ENCODE data around the gene ATG13. TPM values are rescaled to one million over a fixed set of nuclear protein-coding genes. Genes with fewer than 3 reads are reported as not detected.

The ATG13 gene
- total and polyA plus RNA-seq, 2 of the 4 experiments (the other 2 are of a cell fraction), result 43.0 to 49.7 TPM

GRCh38 chr11:46675288-46675851 is 58.0 kb downstream of the ATG13 start:
- Histone ChIP-seq H4K8ac (ENCODE audit: low read depth in 2 of 2, low read length in 2 of 2) (peak overlapping the region in 1 of 2 experiments; percentile 56; a peak in 2 of 4 replicates), H3K4ac (ENCODE audit: low read depth, low read length) (peak overlapping the region; percentile 82), H2AK5ac (ENCODE audit: low read depth, low read length) (no peak overlapping the region), H3K4me2 (ENCODE audit: low read depth, low read length) (no peak overlapping the region), H4K5ac (ENCODE audit: low read depth, low read length) (peak overlapping the region; percentile 45), H3K56ac (ENCODE audit: extremely low read depth, insufficient read depth, low read length) (no peak overlapping the region), H2BK20ac (ENCODE audit: low read depth, low read length) (no peak overlapping the region; the same call in 1 of the 2 replicates), H3K36me3 (ENCODE audit: control insufficient read depth, insufficient read depth, low read length) (peaks cover 58% of the 10 kb centered on the region), H4K91ac (ENCODE audit: insufficient read depth, low read depth, low read length) (peak overlapping the region; percentile 8; the same call in 1 of the 2 replicates), H3K27me3 (ENCODE audit: control insufficient read depth, insufficient read depth, low read length) (no peaks in the 10 kb centered on the region), H4K20me1 (ENCODE audit: insufficient read depth, low read length) (0 out of 2 replicates have a peak, but pooled peaks cover 3% of the 10 kb centered on the region), H2BK120ac (ENCODE audit: low read depth, low read length) (no peak overlapping the region), H3K14ac (replicated peaks; ENCODE audit: low read depth, low read length) (peak overlapping the region; percentile 52; the same call in 1 of the 2 replicates), H3K4me3 (ENCODE audit: insufficient read depth, low read depth, low read length) (no peak overlapping the region), H2BK15ac (ENCODE audit: low read depth, low read length) (no peak overlapping the region), H2BK5ac (ENCODE audit: low read depth, low read length, poor library complexity, severe bottlenecking) (peak overlapping the region; percentile 40), H3K9ac (ENCODE audit: low read depth, low read length) (no peak overlapping the region), H2AFZ (replicated peaks; ENCODE audit: low read length, poor library complexity) (peak overlapping the region; percentile 3), H3K27ac (ENCODE audit: insufficient read depth, low read length) (peak overlapping the region; percentile 22), H3K23ac (ENCODE audit: low read depth, low read length) (peak overlapping the region; percentile 10; the same call in 1 of the 2 replicates), H3K79me1 (ENCODE audit: low read depth in 1 of 2, low read length in 2 of 2) (peaks cover 0 to 6% of the 10 kb centered on the region in 2 experiments; a peak in 1 of 4 replicates), H3K9me3 (ENCODE audit: control insufficient read depth, insufficient read depth, low read length) (no peaks in the 10 kb centered on the region), H3K4me1 (ENCODE audit: control insufficient read depth, insufficient read depth, low read length) (peaks cover 10% of the 10 kb centered on the region), H2AK9ac (replicated peaks; ENCODE audit: low read depth, low read length, poor library complexity) (peak overlapping the region; percentile 74), H3K18ac (ENCODE audit: low read depth, low read length) (peak overlapping the region; percentile 16), H3K9me1 (ENCODE audit: insufficient read depth, low read length) (peaks cover 8% of the 10 kb centered on the region; the same call in 1 of the 2 replicates)
- in situ Hi-C loops (cut with MboI; ENCODE audit: low sequenced_read_pairs), result no loop called here
- DNase-seq (peak; percentile 72), ATAC-seq (ENCODE audit: low read depth) (peak; percentile 86)
- POLR2A ChIA-PET (ENCODE audit: unreplicated experiment), result no interaction called here
- CTCF ChIA-PET, result no interaction called here
- TF ChIP-seq MAZ (IDR thresholded peaks at IDR 0.05; ENCODE audit: borderline replicate concordance, low read depth, low read length) (0 out of 2 replicates have a peak, but pooled peaks have one; percentile 35), RAD21 (IDR thresholded peaks at IDR 0.05; ENCODE audit: low read length) (no peak), CEBPB (IDR thresholded peaks at IDR 0.05; ENCODE audit: low read depth, low read length) (peak; percentile 79), NFE2L2 (IDR thresholded peaks at IDR 0.05; ENCODE audit: low read depth, low read length) (no peak), FOS (IDR thresholded peaks at IDR 0.05; ENCODE audit: low read depth, low read length) (no peak), USF2 (IDR thresholded peaks at IDR 0.05; ENCODE audit: low read depth, low read length) (peak; percentile 81)
- intact Hi-C loops (cut with micrococcal nuclease), result no loop called here
- 80% methylated on average over 1 of the region's 4 CpGs; no CpG with 5 or more reads in 1 of the 2 experiments for WGBS, 2 experiments (ENCODE audit: extremely low coverage in 2 of 2, insufficient read length in 1 of 2)
- dilution Hi-C loops (cut with HindIII; ENCODE audit: low sequenced_read_pairs, unreplicated experiment), result no loop called here
- no TSS peak for BruUV-seq (replicated peaks)

Data from IMR-90 (cell line).